PC-9 (cell line): ENCODE data around the gene BCAT1. TPM values are rescaled to one million over a fixed set of nuclear protein-coding genes. Genes with fewer than 3 reads are reported as not detected.

ENCODE experiments used
- BruUV-seq: library from RNA; stranded (reverse); fragments of 400-500 nt; replicated peaks from 2 replicates; lab custom pipeline; 2021; lab: Mats Ljungman, UMichigan
- CTCF ChIA-PET: fragments of 300-600 bp; sonication (Branson Sonifier 250); formaldehyde crosslinking; loops from one replicate; lab custom pipeline; 2022; ENCODE audit warnings: antibody characterized with exemption; lab: Charles Lee
- POLR2A ChIA-PET: fragments of 300-600 bp; sonication (Branson Sonifier 250); formaldehyde crosslinking; loops from one replicate; lab custom pipeline; 2022; ENCODE audit warnings: antibody characterized with exemption; ENCODE audit not compliant: unreplicated experiment; lab: Charles Lee
- DNase-seq, 2 experiments: peaks; one replicate each; pipeline versions ENCODE4 v3.0.0 to v3.0.0-alpha.2; 2015 to 2022; ENCODE audit warnings: mixed read lengths in 1 of 2
- H2AFZ ChIP-seq: fragments of 200-600 bp; sonication (generic); 2 replicates; pipeline ENCODE4 v1.8.1; 2017; ENCODE audit warnings: antibody characterized with exemption
- H3F3A ChIP-seq: fragments of 200-600 bp; sonication (generic); 2 replicates; pipeline ENCODE4 v1.8.1; 2017; ENCODE audit warnings: antibody characterized with exemption, mild to moderate bottlenecking, low read depth; ENCODE audit not compliant: insufficient read depth
- H3K27ac ChIP-seq: fragments of 200-600 bp; sonication (generic); 2 replicates; pipeline ENCODE4 v1.6.1; 2016; ENCODE audit warnings: mixed run types
- H3K27me3 ChIP-seq: fragments of 200-600 bp; sonication (generic); 2 replicates; pipeline ENCODE4 v1.6.1; 2016; ENCODE audit warnings: low read depth, mixed run types; ENCODE audit not compliant: insufficient read depth
- H3K36me3 ChIP-seq: fragments of 200-600 bp; sonication (generic); 2 replicates; pipeline ENCODE4 v1.6.1; 2016; ENCODE audit warnings: low read depth, mixed run types
- H3K4me1 ChIP-seq: fragments of 200-600 bp; sonication (generic); replicated peaks from 2 replicates; pipeline ENCODE4 v1.6.1; 2016; ENCODE audit warnings: mixed run types; ENCODE audit not compliant: insufficient read depth
- H3K4me2 ChIP-seq: fragments of 200-600 bp; sonication (generic); 2 replicates; pipeline ENCODE4 v1.6.1; 2017; ENCODE audit warnings: mixed run types
- H3K4me3 ChIP-seq: fragments of 200-600 bp; sonication (generic); 2 replicates; pipeline ENCODE4 v1.6.1; 2016; ENCODE audit warnings: mixed run types
- H3K79me2 ChIP-seq: fragments of 200-600 bp; sonication (generic); 2 replicates; pipeline ENCODE4 v1.6.1; 2017; ENCODE audit warnings: low read depth, mixed run types
- H3K9me2 ChIP-seq: fragments of 200-600 bp; sonication (generic); 2 replicates; pipeline ENCODE4 v1.8.1; 2017; ENCODE audit warnings: mild to moderate bottlenecking; ENCODE audit not compliant: insufficient read depth
- H3K9me3 ChIP-seq: fragments of 200-600 bp; sonication (generic); 2 replicates; pipeline ENCODE4 v1.8.1; 2016; ENCODE audit warnings: low read depth; ENCODE audit not compliant: insufficient read depth
- H4K20me1 ChIP-seq: fragments of 200-600 bp; sonication (generic); 2 replicates; pipeline ENCODE4 v1.8.1; 2017; ENCODE audit not compliant: insufficient read depth
- CTCF ChIP-seq: fragments of 200-600 bp; sonication (generic); conservative IDR thresholded peaks from 2 replicates; pipeline ENCODE4 v1.6.1; 2017; ENCODE audit warnings: mixed run types, antibody characterized with exemption, mild to moderate bottlenecking, moderate library complexity
- EZH2 ChIP-seq: fragments of 200-600 bp; sonication (generic); IDR thresholded peaks from 2 replicates; pipeline ENCODE4 v1.8.0; 2017; ENCODE audit warnings: antibody characterized with exemption, low read depth
- intact Hi-C: fragments of 100-400 bp; cut with micrococcal nuclease; formaldehyde crosslinking; loops from one replicate; pipeline ENCODE4 v1.10.0; 2022; ENCODE audit not compliant: unreplicated experiment
- total RNA-seq: library from RNA; stranded (reverse); gene quantifications from 2 replicates; pipeline ENCODE4 v1.2.3, GENCODE V29; 2021

The BCAT1 gene
- total RNA-seq, 1 experiment from 2014 or later, result 78.6 TPM

DNA sequence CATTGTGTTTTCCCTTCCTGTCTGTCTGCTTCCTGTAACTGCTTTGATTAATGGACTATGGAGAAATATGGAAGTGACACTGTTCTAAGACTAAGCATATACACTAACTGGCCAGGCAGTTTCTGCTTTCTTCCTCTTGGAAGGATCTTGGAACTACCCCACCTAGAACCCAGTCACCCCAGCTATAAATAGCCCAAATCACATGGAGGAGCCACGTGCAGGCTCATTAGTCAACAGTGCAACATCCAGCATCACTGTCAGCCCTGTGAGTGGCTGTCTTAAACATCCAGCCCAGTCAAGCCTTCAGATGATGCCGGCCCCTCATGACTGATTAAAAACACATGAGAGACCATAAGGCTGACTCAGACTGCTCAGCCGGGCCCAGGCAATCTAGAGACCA is 39.2 kb downstream of the BCAT1 start:
- Histone ChIP-seq H2AFZ (no peak overlapping the region), H3F3A (no peaks in the 10 kb centered on the region), H3K36me3 (no peaks in the 10 kb centered on the region), H3K4me3 (no peak overlapping the region), H3K4me2 (no peak overlapping the region), H3K4me1 (peaks cover 6% of the 10 kb centered on the region; the same call in 1 of the 2 replicates), H3K9me2 (no peaks in the 10 kb centered on the region), H4K20me1 (no peaks in the 10 kb centered on the region), H3K79me2 (no peaks in the 10 kb centered on the region), H3K27me3 (no peaks in the 10 kb centered on the region), H3K27ac (peak overlapping the region; percentile 32; the same call in 1 of the 2 replicates), H3K9me3 (no peaks in the 10 kb centered on the region)
- ChIA-PET CTCF (interaction anchor here (0.6 kb wide), 1 partner anchor 38 kb away, joined by 4 read pairs; no protein-coding TSS in a partner anchor), POLR2A (no interaction called here)
- no peak for DNase-seq
- no TSS peak for BruUV-seq
- TF ChIP-seq CTCF (no peak), EZH2 (no peak)
- intact Hi-C loops, result no loop called here

DNA sequence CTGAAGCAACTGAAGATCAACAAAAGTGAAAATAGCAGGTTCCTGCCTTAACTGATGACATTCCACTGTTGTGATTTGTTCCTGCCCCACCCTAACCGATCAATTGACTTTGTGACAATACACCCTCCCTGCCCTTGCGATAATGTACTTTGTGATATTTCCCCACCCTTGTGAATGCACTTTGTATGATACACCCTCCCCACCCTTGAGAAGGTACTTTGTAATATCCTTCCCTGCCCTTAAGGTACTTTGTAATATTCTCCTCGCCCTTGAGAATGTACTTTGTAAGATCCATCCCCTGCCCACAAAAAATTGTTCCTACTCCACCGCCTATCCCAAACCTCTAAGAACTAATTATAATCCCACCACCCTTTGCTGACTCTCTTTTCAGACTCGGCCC is 41.4 kb downstream of the BCAT1 start:
- no TSS peak for BruUV-seq

DNA sequence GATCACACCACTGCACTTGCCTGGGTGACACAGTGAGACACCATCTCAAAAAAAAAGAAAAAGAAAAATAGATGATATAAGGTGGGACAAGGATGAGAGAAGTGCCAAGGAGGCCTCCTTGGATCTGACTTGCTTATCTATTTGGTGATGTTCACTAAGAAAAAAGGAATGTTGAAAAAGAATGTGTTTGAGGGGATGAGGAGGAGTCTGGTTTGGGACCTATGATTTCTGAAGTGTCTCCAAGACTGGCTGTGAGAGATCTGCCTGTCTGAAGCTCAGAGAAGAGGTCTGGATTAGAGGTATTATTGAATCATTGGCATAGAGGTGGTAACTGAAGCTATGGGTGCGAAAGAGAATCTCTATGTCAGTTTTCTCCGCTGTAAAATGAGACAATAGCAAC is 42.8 kb downstream of the BCAT1 start:
- H3K27me3 ChIP-seq, result no peaks in the 10 kb centered on the region
- CTCF ChIA-PET, result no interaction called here

More for the DNA sequence above, 41.4 kb downstream of the BCAT1 start:
- DNase-seq, result peak; percentile 27 to 56
- no peaks in the 10 kb centered on the region for H4K20me1 ChIP-seq
- H3F3A ChIP-seq, result no peaks in the 10 kb centered on the region
- no peaks in the 10 kb centered on the region for H3K36me3 ChIP-seq
- H2AFZ ChIP-seq, result no peak overlapping the region
- TF ChIP-seq CTCF, result no peak
- TF ChIP-seq EZH2, result no peak
- H3K27me3 ChIP-seq, result no peaks in the 10 kb centered on the region
- no peaks in the 10 kb centered on the region for H3K9me2 ChIP-seq
- H3K4me2 ChIP-seq, result no peak overlapping the region
- intact Hi-C loops, result no loop called here
- ChIA-PET POLR2A (interaction anchor here (0.6 kb wide), 1 partner anchor 468 kb away, joined by 4 read pairs; no protein-coding TSS in a partner anchor), CTCF (interaction anchor here (0.6 kb wide), 1 partner anchor 1917 kb away, joined by 9 read pairs; no protein-coding TSS in a partner anchor)
- H3K4me1 ChIP-seq, result peaks cover 6% of the 10 kb centered on the region; the same call in 1 of the 2 replicates
- no peaks in the 10 kb centered on the region for H3K9me3 ChIP-seq
- no peaks in the 10 kb centered on the region for H3K79me2 ChIP-seq
- H3K27ac ChIP-seq, result peak overlapping the region; percentile 47
- H3K4me3 ChIP-seq, result no peak overlapping the region

More for the DNA sequence above, 42.8 kb downstream of the BCAT1 start:
- Histone ChIP-seq H3F3A (no peaks in the 10 kb centered on the region), H3K9me2 (no peaks in the 10 kb centered on the region), H3K4me2 (no peak overlapping the region), H2AFZ (no peak overlapping the region), H3K79me2 (no peaks in the 10 kb centered on the region), H3K9me3 (no peaks in the 10 kb centered on the region), H4K20me1 (no peaks in the 10 kb centered on the region), H3K4me1 (peaks cover 6% of the 10 kb centered on the region; the same call in 1 of the 2 replicates), H3K27ac (no peak overlapping the region), H3K4me3 (no peak overlapping the region), H3K36me3 (no peaks in the 10 kb centered on the region)
- no TSS peak for BruUV-seq
- TF ChIP-seq EZH2, result no peak
- TF ChIP-seq CTCF, result no peak
- no peak for DNase-seq
- intact Hi-C loops, result no loop called here
- POLR2A ChIA-PET, result no interaction called here
